Esophagus muscularis mucosa (tissue), 4 donors: ENCODE data around the gene DLST.

Source experiments
- CTCF ChIP-seq, 3 experiments: fragments of 200-600 bp in 2 of 3; fragments of 450-650 bp in 1 of 3; sonication (generic) in 2 of 3; IDR thresholded peaks; one replicate each; pipeline ENCODE4 v1.5.1; 2017 to 2019; ENCODE audit warnings: antibody characterized with exemption in 3 of 3, mild to moderate bottlenecking in 2 of 3, moderate library complexity in 1 of 3
- EP300 ChIP-seq: sonication (generic); formaldehyde crosslinking; IDR thresholded peaks from one replicate; pipeline ENCODE4 v1.6.1; 2017; ENCODE audit warnings: antibody characterized with exemption
- POLR2A ChIP-seq: fragments of 450-650 bp; IDR thresholded peaks from one replicate; pipeline ENCODE4 v1.6.1; 2017; ENCODE audit warnings: antibody characterized with exemption, moderate library complexity, mild to moderate bottlenecking, low read depth
- POLR2AphosphoS5 ChIP-seq, 2 donors: sonication (generic); formaldehyde crosslinking; IDR thresholded peaks; one replicate each; pipeline ENCODE4 v1.6.1; 2017; ENCODE audit warnings: antibody characterized with exemption in 2 of 2

- TF ChIP-seq CTCF (IDR thresholded peaks at IDR 0.05) (no peak), POLR2A (no peak), EP300 (no peak), POLR2AphosphoS5 (IDR thresholded peaks at IDR 0.05) (no peak)
Measured at GRCh38 chr14:74951443-74952179, 69.9 kb downstream of the DLST start.
